CD4-positive, alpha-beta memory T cell (primary cell): ENCODE results near the gene POLDIP2. TPM values are rescaled to one million over a fixed set of nuclear protein-coding genes. Genes with fewer than 3 reads are reported as not detected.
A peak's percentile ranks its signal among the peaks of the same experiment; 100 is the strongest.

Experiments
- CTCF ChIA-PET: fragments of 350-600 bp; sonication (Branson Sonifier 250); formaldehyde crosslinking; loops from one replicate; lab custom pipeline; 2021; ENCODE audit warnings: inconsistent platforms; ENCODE audit not compliant: partially characterized antibody; lab: Charles Lee
- POLR2A ChIA-PET: fragments of 350-600 bp; sonication (Branson Sonifier 250); formaldehyde crosslinking; loops from one replicate; lab custom pipeline; 2021; ENCODE audit not compliant: partially characterized antibody; lab: Charles Lee
- DNase-seq, 5 donors: peaks; one replicate each; pipeline versions ENCODE4 v3.0.0 to v3.0.0-alpha.2; 2020 to 2022; ENCODE audit warnings: mixed read lengths in 1 of 5
- H3K27ac ChIP-seq: one replicate; pipeline ENCODE4 v1.7.0; 2013; ENCODE audit warnings: low read depth, low read length
- H3K27me3 ChIP-seq: 2 replicates; pipeline ENCODE4 v1.7.0; 2013; ENCODE audit warnings: mild to moderate bottlenecking, low read length, moderate library complexity; ENCODE audit not compliant: insufficient read depth
- H3K36me3 ChIP-seq: 2 replicates; pipeline ENCODE4 v1.7.0; 2013; ENCODE audit warnings: mild to moderate bottlenecking, low read length, moderate library complexity; ENCODE audit not compliant: insufficient read depth
- H3K4me1 ChIP-seq: 2 replicates; pipeline ENCODE4 v1.7.0; 2013; ENCODE audit warnings: mild to moderate bottlenecking, low read length, moderate library complexity; ENCODE audit not compliant: insufficient read depth
- H3K4me3 ChIP-seq, 2 donors: one replicate each; pipeline ENCODE4 v1.7.0; 2013; ENCODE audit warnings: low read length in 2 of 2, mild to moderate bottlenecking in 1 of 2
- H3K9me3 ChIP-seq, 2 donors: one replicate each; pipeline ENCODE4 v1.7.0; 2013; ENCODE audit warnings: low read length in 2 of 2, control low read depth in 1 of 2; ENCODE audit not compliant: control insufficient read depth in 1 of 2
- H3K27ac Mint-ChIP-seq, 7 donors: one replicate each; pipeline ENCODE4 v1.8.0; 2020 to 2021; ENCODE audit warnings: mixed read lengths in 7 of 7, mild to moderate bottlenecking in 6 of 7, inconsistent platforms in 3 of 7, moderate library complexity in 3 of 7
- H3K27me3 Mint-ChIP-seq, 2 donors: one replicate each; pipeline ENCODE4 v1.8.0; 2020 to 2021; ENCODE audit warnings: mixed read lengths in 2 of 2
- H3K36me3 Mint-ChIP-seq, 2 donors: one replicate each; pipeline ENCODE4 v1.8.0; 2020 to 2021; ENCODE audit warnings: mixed read lengths in 2 of 2, inconsistent platforms in 1 of 2, mild to moderate bottlenecking in 1 of 2
- H3K4me1 Mint-ChIP-seq, 4 donors: one replicate each; pipeline ENCODE4 v1.8.0; 2020 to 2021; ENCODE audit warnings: mixed read lengths in 4 of 4, mild to moderate bottlenecking in 1 of 4
- H3K4me3 Mint-ChIP-seq, 8 donors: one replicate each; pipeline ENCODE4 v1.8.0; 2020 to 2021; ENCODE audit warnings: mixed read lengths in 8 of 8, mild to moderate bottlenecking in 7 of 8, moderate library complexity in 6 of 8, inconsistent platforms in 3 of 8
- H3K9me3 Mint-ChIP-seq, 8 donors: one replicate each; pipeline ENCODE4 v1.8.0; 2020 to 2021; ENCODE audit warnings: mixed read lengths in 8 of 8, mild to moderate bottlenecking in 5 of 8, inconsistent platforms in 3 of 8, moderate library complexity in 1 of 8
- intact Hi-C: fragments of 100-400 bp; cut with micrococcal nuclease; formaldehyde crosslinking; loops from one replicate; pipeline ENCODE4 v1.15.1; 2023
- polyA plus RNA-seq, 2 donors: library from polyadenylated mRNA; unstranded; fragments of 300-500 nt; fragmentation: Illumina TruSeq; gene quantifications; one replicate each; pipeline ENCODE4 v1.2.3, GENCODE V29; 2021
- total RNA-seq, 2 experiments: library from RNA; stranded (reverse); gene quantifications; one replicate each; pipeline ENCODE4 v1.2.3, GENCODE V29; 2021

The POLDIP2 gene
- total and polyA plus RNA-seq, 4 experiments from 2014 or later = 27.8 to 125 (median 48.3) TPM

GRCh38 chr17:28368306-28368831 lies 11.0 kb upstream of the POLDIP2 start:
- CTCF ChIA-PET = no interaction called here
- POLR2A ChIA-PET = interaction anchor here (1.0 to 6.5 kb wide), 3 partner anchors 11 to 33 kb away, joined by 3 to 62 read pairs (median 4); partner anchors contain the start of genes IFT20, POLDIP2 and TNFAIP1

DNA sequence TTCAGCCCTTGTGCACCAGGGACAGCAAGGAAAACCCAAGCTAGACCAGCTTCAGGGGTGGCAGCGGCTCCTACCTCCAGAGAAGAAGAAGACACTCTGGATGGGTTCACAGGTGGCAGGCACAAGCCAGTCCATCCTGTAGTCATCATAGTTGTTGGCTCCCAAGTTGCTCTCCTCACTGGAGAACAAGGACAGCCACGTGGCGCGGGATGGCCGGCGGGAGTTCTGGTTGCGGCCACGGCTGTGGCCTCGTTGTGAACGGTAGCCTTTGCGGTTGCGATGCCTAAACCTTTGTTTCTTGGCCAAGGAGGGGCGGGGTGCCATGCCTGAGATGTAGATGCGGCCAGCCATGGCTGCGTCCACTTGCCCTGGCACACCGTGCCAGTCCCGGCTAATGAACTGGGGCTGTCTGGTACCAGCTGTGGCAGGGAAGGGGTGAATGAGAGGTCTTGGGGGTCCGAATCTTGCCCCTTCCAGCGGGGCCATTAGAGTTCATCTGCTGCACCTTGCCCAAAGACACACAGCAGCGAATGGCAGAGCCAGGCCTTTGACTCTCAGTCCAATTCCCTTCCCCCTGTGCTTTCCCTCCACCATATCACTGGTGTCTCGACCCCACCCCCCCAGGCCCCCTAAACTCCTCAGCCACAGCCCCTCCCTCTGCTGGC lies 10.4 kb upstream of the POLDIP2 start:
- intact Hi-C loops = no loop called here
- no peak for DNase-seq
- Histone ChIP-seq H3K27ac (no peak overlapping the region), H3K36me3 (peaks cover 5% of the 10 kb centered on the region), H3K4me1 (peaks cover 6% of the 10 kb centered on the region), H3K27me3 (no peaks in the 10 kb centered on the region), H3K9me3 (no peaks in the 10 kb centered on the region), H3K4me3 (no peak overlapping the region)
- no peaks in the 10 kb centered on the region for H3K27me3 Mint-ChIP-seq
- H3K4me3 Mint-ChIP-seq = no peak overlapping the region
- H3K36me3 Mint-ChIP-seq = peaks cover 0 to 9% of the 10 kb centered on the region in 2 donors
- peak overlapping the region in 1 of 7 donors; percentile 47 for H3K27ac Mint-ChIP-seq
- no peaks in the 10 kb centered on the region for H3K9me3 Mint-ChIP-seq
- ChIA-PET POLR2A (interaction anchor here (1.2 to 6.5 kb wide), 2 partner anchors 11 to 32 kb away, joined by 4 to 62 read pairs; partner anchors contain the start of genes IFT20, POLDIP2 and TNFAIP1), CTCF (interaction anchor here (1.2 kb wide), 1 partner anchor 9 kb away, joined by 3 read pairs; no protein-coding TSS in a partner anchor)
- H3K4me1 Mint-ChIP-seq = peaks cover 3 to 19% (median 7%) of the 10 kb centered on the region in 4 donors

More at GRCh38 chr17:28368306-28368831, 11.0 kb upstream of the POLDIP2 start:
- Mint-ChIP-seq H3K36me3 (peaks cover 0 to 6% of the 10 kb centered on the region in 2 donors), H3K4me1 (peaks cover 8 to 21% (median 12%) of the 10 kb centered on the region in 4 donors), H3K4me3 (no peak overlapping the region), H3K27me3 (no peaks in the 10 kb centered on the region), H3K9me3 (no peaks in the 10 kb centered on the region), H3K27ac (peak overlapping the region in 2 of 7 donors; percentile 47 to 68)
- no peak for DNase-seq
- H3K4me1 ChIP-seq = peaks cover 12% of the 10 kb centered on the region
- intact Hi-C loops = no loop called here
- H3K9me3 ChIP-seq = no peaks in the 10 kb centered on the region
- H3K36me3 ChIP-seq = peaks cover 3% of the 10 kb centered on the region
- H3K27me3 ChIP-seq = no peaks in the 10 kb centered on the region
- no peak overlapping the region for H3K4me3 ChIP-seq
- H3K27ac ChIP-seq = no peak overlapping the region

DNA sequence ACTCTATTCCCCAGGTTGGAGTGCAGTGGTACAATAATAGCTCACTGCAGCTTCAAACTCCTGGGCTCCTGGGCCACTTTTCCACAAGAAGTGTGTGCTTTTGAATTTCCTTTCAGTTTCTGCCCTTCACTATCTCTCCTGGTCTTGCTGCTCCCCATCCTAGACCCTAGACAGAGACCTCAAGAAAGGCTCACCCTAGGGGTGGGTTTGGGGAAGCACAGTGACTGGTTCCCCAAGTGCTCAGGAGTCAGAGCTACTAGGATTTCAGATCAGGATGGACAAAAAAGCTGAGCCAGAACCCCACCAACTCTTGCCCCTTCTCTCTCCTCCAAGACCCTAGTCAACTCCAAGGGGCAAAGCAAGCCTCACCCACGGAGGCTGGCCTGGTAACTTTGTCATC lies 9.3 kb upstream of the POLDIP2 start:
- H3K4me1 Mint-ChIP-seq = peaks cover 2 to 19% (median 4%) of the 10 kb centered on the region in 4 donors
- intact Hi-C loops = no loop called here
- no peaks in the 10 kb centered on the region for H3K9me3 Mint-ChIP-seq
- Histone ChIP-seq H3K27ac (no peak overlapping the region), H3K4me1 (no peaks in the 10 kb centered on the region), H3K9me3 (no peaks in the 10 kb centered on the region), H3K36me3 (peaks cover 15% of the 10 kb centered on the region), H3K27me3 (no peaks in the 10 kb centered on the region), H3K4me3 (no peak overlapping the region)
- no peaks in the 10 kb centered on the region for H3K27me3 Mint-ChIP-seq
- POLR2A ChIA-PET = interaction anchor here (0.9 to 6.5 kb wide), 2 partner anchors 10 to 17 kb away, joined by 3 to 62 read pairs; partner anchors contain the start of gene POLDIP2
- peaks cover 5 to 16% of the 10 kb centered on the region in 2 donors for H3K36me3 Mint-ChIP-seq
- CTCF ChIA-PET = interaction anchor here (1.2 kb wide), 2 partner anchors 8 to 36 kb away, joined by 3 to 4 read pairs; no protein-coding TSS in a partner anchor
- H3K27ac Mint-ChIP-seq = peak overlapping the region in 3 of 7 donors; percentile 30 to 70 (median 55)
- H3K4me3 Mint-ChIP-seq = no peak overlapping the region
- no peak for DNase-seq

DNA sequence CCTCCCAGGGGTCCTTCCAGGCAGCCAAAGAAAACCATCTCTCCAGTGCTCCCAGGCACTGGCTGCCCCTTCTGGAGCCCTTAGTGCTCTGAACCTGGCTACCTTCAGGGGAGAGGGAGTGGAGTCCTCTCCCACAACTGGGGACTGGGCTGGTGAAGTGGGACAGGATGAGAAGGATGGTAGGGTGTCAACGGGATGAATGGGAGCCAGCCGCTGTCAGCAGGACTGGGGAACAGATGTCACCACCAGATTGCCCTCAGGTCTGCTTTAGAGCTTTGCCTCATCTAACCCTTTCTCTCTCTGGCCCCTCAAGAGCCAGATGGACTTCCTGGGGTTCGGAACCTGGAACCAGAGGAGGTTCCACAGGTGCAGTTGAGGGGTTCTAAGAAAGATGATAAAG lies 8.2 kb upstream of the POLDIP2 start:
- Histone ChIP-seq H3K4me3 (no peak overlapping the region), H3K9me3 (no peaks in the 10 kb centered on the region), H3K27ac (no peak overlapping the region), H3K4me1 (no peaks in the 10 kb centered on the region), H3K27me3 (no peaks in the 10 kb centered on the region), H3K36me3 (peaks cover 26% of the 10 kb centered on the region)
- H3K4me3 Mint-ChIP-seq = no peak overlapping the region
- no peaks in the 10 kb centered on the region for H3K9me3 Mint-ChIP-seq
- peaks cover 16 to 24% of the 10 kb centered on the region in 2 donors for H3K36me3 Mint-ChIP-seq
- intact Hi-C loops = no loop called here
- DNase-seq = no peak
- ChIA-PET CTCF (no interaction called here), POLR2A (interaction anchor here (1.3 kb wide), 1 partner anchor 30 kb away, joined by 3 read pairs; the partner anchor contains the start of genes IFT20 and TNFAIP1)
- no peak overlapping the region for H3K27ac Mint-ChIP-seq
- no peaks in the 10 kb centered on the region for H3K27me3 Mint-ChIP-seq
- peaks cover 0 to 9% (median 0%) of the 10 kb centered on the region in 4 donors for H3K4me1 Mint-ChIP-seq

DNA sequence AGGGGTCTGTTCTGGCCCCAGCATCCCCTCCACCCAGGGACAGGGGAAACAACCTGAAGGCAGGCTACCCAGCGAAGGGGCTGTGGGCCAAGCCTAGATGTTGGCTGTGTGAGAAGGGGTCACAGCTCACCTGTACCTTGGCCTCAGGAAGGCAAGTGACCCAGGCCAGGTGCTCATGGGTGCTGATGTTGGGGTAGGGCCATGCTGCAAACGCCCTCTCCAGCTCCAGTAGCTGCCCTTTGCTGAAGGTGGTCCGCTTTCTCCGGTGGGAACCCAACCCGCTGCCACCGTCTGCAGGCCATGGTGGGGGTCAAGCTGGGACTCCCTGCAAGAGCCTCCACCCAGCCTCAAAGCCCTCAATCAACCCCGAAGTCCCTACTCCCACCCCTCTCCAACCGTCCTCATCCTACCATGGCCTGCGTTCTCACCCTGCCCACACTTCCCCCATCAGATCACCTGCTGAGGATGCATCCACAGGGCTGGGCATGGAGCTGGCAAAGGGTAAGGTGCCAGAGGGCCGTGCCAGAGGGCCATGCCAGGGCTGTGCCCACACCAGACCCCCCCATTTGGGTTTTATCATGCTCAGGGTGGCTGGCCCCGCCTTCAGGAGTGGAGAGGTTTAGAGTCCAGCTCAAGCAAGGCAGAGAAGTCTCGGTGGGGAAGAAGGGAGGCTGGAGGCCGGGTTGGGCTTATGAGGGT lies 7.5 kb upstream of the POLDIP2 start, which contains the start of gene SEBOX:
SEBOX (minus strand) TSS at position 535 of the 699 bp plus-strand sequence; CDS start at position 487, 48 bp downstream.
- CTCF ChIA-PET = interaction anchor here (2.0 kb wide), 1 partner anchor 52 kb away, joined by 7 read pairs; no protein-coding TSS in a partner anchor
- H3K9me3 ChIP-seq = no peaks in the 10 kb centered on the region
- H3K36me3 Mint-ChIP-seq = peaks cover 19 to 29% of the 10 kb centered on the region in 2 donors
- no peaks in the 10 kb centered on the region for H3K27me3 Mint-ChIP-seq
- H3K4me3 ChIP-seq = no peak within 1 kb of the TSS
- POLR2A ChIA-PET = interaction anchor here (1.3 kb wide), 1 partner anchor 29 kb away, joined by 3 read pairs; the partner anchor contains the start of genes IFT20 and TNFAIP1
- H3K9me3 Mint-ChIP-seq = no peaks in the 10 kb centered on the region
- no peaks in the 10 kb centered on the region for H3K4me1 ChIP-seq
- H3K27me3 ChIP-seq = no peaks in the 10 kb centered on the region
- no peak for DNase-seq
- intact Hi-C loops = no loop called here
- peaks cover 32% of the 10 kb centered on the region for H3K36me3 ChIP-seq
- no peak within 1 kb of the TSS for H3K27ac ChIP-seq
- H3K4me1 Mint-ChIP-seq = peaks cover 0 to 2% (median 0%) of the 10 kb centered on the region in 4 donors
- no peak within 1 kb of the TSS for H3K4me3 Mint-ChIP-seq
- no peak within 1 kb of the TSS for H3K27ac Mint-ChIP-seq

- Mint-ChIP-seq H3K36me3 (peaks cover 23 to 32% of the 10 kb centered on the region in 2 donors), H3K9me3 (no peaks in the 10 kb centered on the region), H3K4me3 (no peak overlapping the region), H3K4me1 (peaks cover 0 to 4% (median 1%) of the 10 kb centered on the region in 4 donors), H3K27ac (no peak overlapping the region), H3K27me3 (no peaks in the 10 kb centered on the region)
- Histone ChIP-seq H3K4me1 (no peaks in the 10 kb centered on the region), H3K27ac (no peak overlapping the region), H3K9me3 (no peaks in the 10 kb centered on the region), H3K36me3 (peaks cover 37% of the 10 kb centered on the region), H3K27me3 (no peaks in the 10 kb centered on the region), H3K4me3 (no peak overlapping the region)
- no peak for DNase-seq
- intact Hi-C loops = no loop called here
- ChIA-PET CTCF (interaction anchor here (2.0 kb wide), 1 partner anchor 53 kb away, joined by 7 read pairs; no protein-coding TSS in a partner anchor), POLR2A (interaction anchor here (0.6 kb wide), 1 partner anchor 20 kb away, joined by 3 read pairs; no protein-coding TSS in a partner anchor)
Measured at GRCh38 chr17:28363776-28364650, 6.7 kb upstream of the POLDIP2 start.
